Cortex of kidney (tissue), 1 donor: Measurements from ENCODE around the gene TGFBI.

ENCODE experiments used
- DNase-seq: peaks from one replicate; lab custom pipeline; 2025; lab: John Stamatoyannopoulos, UW

Gene TGFBI

GRCh38 chr5:136063778-136064465 lies 35.1 kb downstream of the TGFBI start:
- no peak for DNase-seq

- no peak for DNase-seq
Measured at GRCh38 chr5:136064510-136064909, 35.7 kb downstream of the TGFBI start.

- no peak for DNase-seq
Measured at GRCh38 chr5:136065588-136065987, 36.8 kb downstream of the TGFBI start.

GRCh38 chr5:136066661-136067271 lies 38.0 kb downstream of the TGFBI start:
- no peak for DNase-seq

GRCh38 chr5:136067422-136067821 lies 38.6 kb downstream of the TGFBI start:
- no peak for DNase-seq

- no peak for DNase-seq
Measured at GRCh38 chr5:136070486-136071285, 41.9 kb downstream of the TGFBI start.

GRCh38 chr5:136073714-136074529 lies 45.1 kb downstream of the TGFBI start:
- DNase-seq, result no peak

- DNase-seq, result no peak
Measured at GRCh38 chr5:136075466-136075891, 46.7 kb downstream of the TGFBI start.

- no peak for DNase-seq
Measured at GRCh38 chr5:136076067-136076466, 47.3 kb downstream of the TGFBI start.

- no peak for DNase-seq
Measured at GRCh38 chr5:136076881-136077445, 48.2 kb downstream of the TGFBI start.

- no peak for DNase-seq
Measured at GRCh38 chr5:136079195-136079985, 50.6 kb downstream of the TGFBI start.

GRCh38 chr5:136080113-136080482 lies 51.3 kb downstream of the TGFBI start:
- no peak for DNase-seq

- no peak for DNase-seq
Measured at GRCh38 chr5:136080483-136081216, 51.9 kb downstream of the TGFBI start.

- no peak for DNase-seq
Measured at GRCh38 chr5:136081217-136081591, 52.4 kb downstream of the TGFBI start.

GRCh38 chr5:136082390-136083193 lies 53.8 kb downstream of the TGFBI start:
- no peak for DNase-seq

GRCh38 chr5:136084698-136085097 lies 55.9 kb downstream of the TGFBI start:
- no peak for DNase-seq

GRCh38 chr5:136086783-136087566 lies 58.2 kb downstream of the TGFBI start:
- DNase-seq, result no peak

GRCh38 chr5:136087961-136088871 lies 59.4 kb downstream of the TGFBI start:
- DNase-seq, result no peak
